ENCODE measurements around the gene MLYCD.

Gene MLYCD

GRCh38 chr16:83899272-83899897, 470 bp downstream of the MLYCD start:
- peak overlapping the region; percentile 82 for H3K27ac ChIP-seq

GRCh38 chr16:83899978-83900377, 1.1 kb downstream of the MLYCD start:
- no peak for TF ChIP-seq CTCF (IDR thresholded peaks at IDR 0.05)
- H3K27ac ChIP-seq: peak overlapping the region; percentile 82
- H3K4me1 ChIP-seq (ENCODE audit: control insufficient read depth in 1 of 2, insufficient read depth in 1 of 2, low read depth in 1 of 2, low read length in 1 of 2): peaks cover 15 to 18% of the 10 kb centered on the region in 2 experiments

More at GRCh38 chr16:83899272-83899897, 470 bp downstream of the MLYCD start:
- Histone ChIP-seq H3K4me3 (ENCODE audit: low read depth in 1 of 2, low read length in 1 of 2) (peak overlapping the region; percentile 70 to 81), H3K27me3 (peaks cover 13% of the 10 kb centered on the region), H3K36me3 (no peaks in the 10 kb centered on the region), H3K9me3 (no peaks in the 10 kb centered on the region), H3K4me1 (ENCODE audit: control insufficient read depth in 1 of 2, insufficient read depth in 1 of 2, low read depth in 1 of 2, low read length in 1 of 2) (peaks cover 15 to 18% of the 10 kb centered on the region in 2 experiments)
- no peak for TF ChIP-seq CTCF (IDR thresholded peaks at IDR 0.05)

GRCh38 chr16:83900571-83900970, 1.7 kb downstream of the MLYCD start:
- Histone ChIP-seq H3K4me3 (ENCODE audit: low read depth in 1 of 2, low read length in 1 of 2) (no peak overlapping the region), H3K4me1 (ENCODE audit: control insufficient read depth in 1 of 2, insufficient read depth in 1 of 2, low read depth in 1 of 2, low read length in 1 of 2) (peaks cover 15 to 18% of the 10 kb centered on the region in 2 experiments), H3K27me3 (peaks cover 6% of the 10 kb centered on the region), H3K27ac (no peak overlapping the region), H3K9me3 (no peaks in the 10 kb centered on the region), H3K36me3 (no peaks in the 10 kb centered on the region)
- TF ChIP-seq CTCF (IDR thresholded peaks at IDR 0.05): no peak

More at GRCh38 chr16:83899978-83900377, 1.1 kb downstream of the MLYCD start:
- Histone ChIP-seq H3K36me3 (no peaks in the 10 kb centered on the region), H3K9me3 (no peaks in the 10 kb centered on the region), H3K27me3 (peaks cover 7% of the 10 kb centered on the region), H3K4me3 (ENCODE audit: low read depth in 1 of 2, low read length in 1 of 2) (peak overlapping the region; percentile 70 to 81)

GRCh38 chr16:83901101-83901500, 2.2 kb downstream of the MLYCD start:
- peaks cover 5% of the 10 kb centered on the region for H3K27me3 ChIP-seq
- H3K4me1 ChIP-seq (ENCODE audit: control insufficient read depth in 1 of 2, insufficient read depth in 1 of 2, low read depth in 1 of 2, low read length in 1 of 2): peaks cover 15 to 18% of the 10 kb centered on the region in 2 experiments
- H3K9me3 ChIP-seq: no peaks in the 10 kb centered on the region
- no peak overlapping the region for H3K27ac ChIP-seq
- H3K4me3 ChIP-seq (ENCODE audit: low read depth in 1 of 2, low read length in 1 of 2): no peak overlapping the region
- TF ChIP-seq CTCF (IDR thresholded peaks at IDR 0.05): no peak
- H3K36me3 ChIP-seq: no peaks in the 10 kb centered on the region

GRCh38 chr16:83903751-83904150, 4.8 kb downstream of the MLYCD start:
- H3K4me1 ChIP-seq (ENCODE audit: control insufficient read depth in 1 of 2, insufficient read depth in 1 of 2, low read depth in 1 of 2, low read length in 1 of 2): peaks cover 10 to 11% of the 10 kb centered on the region in 2 experiments
- no peak overlapping the region for H3K4me3 ChIP-seq (ENCODE audit: low read depth in 1 of 2, low read length in 1 of 2)
- peaks cover 22% of the 10 kb centered on the region for H3K36me3 ChIP-seq
- no peak for TF ChIP-seq CTCF (IDR thresholded peaks at IDR 0.05)
- no peak overlapping the region for H3K27ac ChIP-seq
- no peaks in the 10 kb centered on the region for H3K9me3 ChIP-seq
- H3K27me3 ChIP-seq: no peaks in the 10 kb centered on the region
